Nephron (organoid): ENCODE measurements around the gene SACM1L.

Experiments used
- H3K27ac Mint-ChIP-seq, 3 experiments: 2 replicates each; pipeline ENCODE4 v1.8.0; 2020; ENCODE audit warnings: mixed read lengths in 3 of 3, mild to moderate bottlenecking in 2 of 3, moderate library complexity in 1 of 3
- H3K27me3 Mint-ChIP-seq: 2 replicates; pipeline ENCODE4 v1.8.0; 2021; ENCODE audit warnings: low read depth, mild to moderate bottlenecking, moderate library complexity, mixed read lengths
- H3K36me3 Mint-ChIP-seq: 2 replicates; pipeline ENCODE4 v1.8.0; 2020; ENCODE audit warnings: low read depth, mixed read lengths
- H3K4me1 Mint-ChIP-seq: 2 replicates; pipeline ENCODE4 v1.8.0; 2020; ENCODE audit warnings: mixed read lengths
- H3K4me3 Mint-ChIP-seq, 3 experiments: 2 replicates each; pipeline ENCODE4 v1.8.0; 2020; ENCODE audit warnings: mild to moderate bottlenecking in 3 of 3, mixed read lengths in 3 of 3, moderate library complexity in 2 of 3
- H3K9me3 Mint-ChIP-seq: 2 replicates; pipeline ENCODE4 v1.8.0; 2020; ENCODE audit warnings: mixed read lengths
- CTCF ChIP-seq, 3 experiments: fragments of 200-600 bp; sonication (generic); IDR thresholded peaks; one replicate each; pipeline ENCODE4 v1.5.0; 2021; ENCODE audit warnings: antibody characterized with exemption in 3 of 3; ENCODE audit not compliant: unreplicated experiment in 3 of 3

Gene SACM1L

GRCh38 chr3:45688882-45689786 is at the start of gene SACM1L:
Gene SACM1L, plus strand, starts transcription at chr3:45689396. Its CDS starts 70 bp downstream, at chr3:45689466.
- H3K4me3 Mint-ChIP-seq, result peak within 1 kb of the TSS; percentile 83 to 95 (median 90)
- H3K9me3 Mint-ChIP-seq, result no peaks in the 10 kb centered on the region
- peaks cover 10% of the 10 kb centered on the region for H3K27me3 Mint-ChIP-seq
- no peak for TF ChIP-seq CTCF (IDR thresholded peaks at IDR 0.05; ENCODE audit: unreplicated experiment in 3 of 3)
- peaks cover 12% of the 10 kb centered on the region for H3K36me3 Mint-ChIP-seq
- peak within 1 kb of the TSS; percentile 60 to 93 (median 84) for H3K27ac Mint-ChIP-seq
- H3K4me1 Mint-ChIP-seq, result peaks cover 40% of the 10 kb centered on the region

- H3K4me1 Mint-ChIP-seq, result peaks cover 24% of the 10 kb centered on the region
- H3K27me3 Mint-ChIP-seq, result no peaks in the 10 kb centered on the region
- TF ChIP-seq CTCF (IDR thresholded peaks at IDR 0.05; ENCODE audit: unreplicated experiment in 3 of 3), result no peak
- H3K4me3 Mint-ChIP-seq, result no peak overlapping the region
- H3K27ac Mint-ChIP-seq, result no peak overlapping the region
- H3K36me3 Mint-ChIP-seq, result peaks cover 17% of the 10 kb centered on the region
- no peaks in the 10 kb centered on the region for H3K9me3 Mint-ChIP-seq
These were observed 49.1 kb upstream of the SACM1L start for GRCh38 chr3:45640091-45640507.

- Mint-ChIP-seq H3K4me1 (peaks cover 24% of the 10 kb centered on the region), H3K36me3 (peaks cover 17% of the 10 kb centered on the region), H3K4me3 (no peak overlapping the region), H3K27me3 (no peaks in the 10 kb centered on the region), H3K9me3 (no peaks in the 10 kb centered on the region), H3K27ac (no peak overlapping the region)
- no peak for TF ChIP-seq CTCF (IDR thresholded peaks at IDR 0.05; ENCODE audit: unreplicated experiment in 3 of 3)
These were observed 48.4 kb upstream of the SACM1L start for GRCh38 chr3:45640724-45641361.

GRCh38 chr3:45641756-45642155 is 47.4 kb upstream of the SACM1L start:
- Mint-ChIP-seq H3K36me3 (peaks cover 15% of the 10 kb centered on the region), H3K27ac (no peak overlapping the region), H3K4me1 (peaks cover 24% of the 10 kb centered on the region), H3K27me3 (no peaks in the 10 kb centered on the region), H3K9me3 (no peaks in the 10 kb centered on the region), H3K4me3 (no peak overlapping the region)
- no peak for TF ChIP-seq CTCF (IDR thresholded peaks at IDR 0.05; ENCODE audit: unreplicated experiment in 3 of 3)

- no peak overlapping the region for H3K4me3 Mint-ChIP-seq
- peaks cover 24% of the 10 kb centered on the region for H3K4me1 Mint-ChIP-seq
- no peaks in the 10 kb centered on the region for H3K27me3 Mint-ChIP-seq
- no peaks in the 10 kb centered on the region for H3K9me3 Mint-ChIP-seq
- TF ChIP-seq CTCF (IDR thresholded peaks at IDR 0.05; ENCODE audit: unreplicated experiment in 3 of 3), result no peak
- H3K36me3 Mint-ChIP-seq, result peaks cover 11% of the 10 kb centered on the region
- H3K27ac Mint-ChIP-seq, result peak overlapping the region; percentile 29 to 86 (median 31)
These were observed 46.5 kb upstream of the SACM1L start for GRCh38 chr3:45642731-45643152.
